DMS 273 (cell line): ENCODE measurements around the gene NCF4.

Experiments used
- DNase-seq: peaks from one replicate; lab custom pipeline; 2025; ENCODE audit not compliant: unreplicated experiment; lab: John Stamatoyannopoulos, UW

Gene NCF4

DNA sequence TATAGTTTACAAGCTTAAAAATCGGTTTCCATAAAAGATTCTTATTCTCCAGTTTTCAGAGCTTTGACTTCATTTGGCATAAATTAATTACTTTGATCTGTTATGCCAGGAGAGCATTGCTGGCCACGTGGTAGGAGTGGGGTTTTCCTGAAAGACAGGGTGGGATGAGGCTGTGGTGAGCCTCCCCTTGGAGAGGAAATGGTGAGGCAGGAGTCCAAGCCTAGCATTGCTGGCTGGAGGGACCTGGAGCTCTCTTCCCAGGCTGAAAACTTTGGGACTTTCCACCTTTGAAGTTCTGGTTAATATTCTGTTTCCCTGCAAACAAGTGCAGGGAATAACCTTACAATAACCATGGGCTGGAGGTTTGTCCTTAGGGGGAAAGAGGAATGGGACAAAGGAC lies 31.5 kb downstream of the NCF4 start:
- no peak for DNase-seq

DNA sequence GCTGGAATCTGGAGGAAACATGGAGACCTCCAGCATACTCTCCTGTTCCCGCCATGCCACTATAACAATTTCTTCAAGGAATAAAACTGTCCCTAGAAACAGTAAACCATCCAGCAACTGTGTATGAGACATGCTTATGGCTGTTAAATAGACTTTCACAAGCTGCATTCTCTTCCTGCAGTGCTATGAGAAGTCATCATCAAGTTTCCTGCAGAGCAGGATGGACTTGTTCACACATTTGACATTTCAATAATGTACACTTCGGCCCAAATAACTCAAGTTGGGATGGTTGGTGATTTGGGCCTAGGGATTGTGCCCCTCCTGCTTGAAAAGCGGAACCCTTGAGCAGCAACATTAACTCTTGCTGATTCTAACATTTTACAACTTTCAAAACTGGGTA lies 32.5 kb downstream of the NCF4 start:
- DNase-seq: no peak

DNA sequence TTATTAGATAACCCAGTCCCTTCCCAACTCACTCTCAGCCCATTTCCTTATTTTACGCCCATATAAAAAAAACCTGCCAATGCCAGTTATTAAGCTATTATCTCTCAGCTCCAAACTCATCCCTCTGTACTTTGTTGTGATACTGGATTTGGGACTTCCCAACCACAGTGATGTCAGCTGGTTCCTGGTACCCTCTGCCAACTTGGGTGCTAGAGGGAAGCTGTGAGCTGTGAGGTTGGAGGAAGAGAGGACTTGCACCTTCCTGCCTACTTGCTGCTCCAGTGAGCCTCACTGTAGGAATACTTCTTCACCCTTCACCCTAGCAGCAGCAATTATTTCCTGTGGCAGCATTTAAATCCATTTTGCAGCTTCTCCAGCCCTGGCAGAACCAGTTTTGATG lies 33.5 kb downstream of the NCF4 start:
- DNase-seq: no peak

DNA sequence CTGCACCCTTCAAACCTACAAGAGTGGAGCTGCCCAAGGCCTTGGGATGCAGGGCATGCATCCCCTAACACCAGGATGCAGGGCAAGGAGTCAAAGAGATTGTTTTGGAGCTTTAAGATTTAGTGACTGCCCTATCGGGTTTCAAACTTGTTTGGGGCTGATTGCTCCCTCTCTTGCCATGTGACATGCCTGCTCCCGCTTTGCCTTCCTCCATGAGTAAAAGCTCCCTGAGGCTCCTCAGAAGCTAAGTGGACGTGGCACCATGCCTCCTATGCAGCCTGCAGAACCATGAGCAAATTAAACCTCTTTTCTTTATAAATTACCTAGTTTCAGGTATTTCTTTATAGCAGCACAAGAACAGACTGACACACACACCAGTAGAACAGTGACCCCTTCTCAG lies 36.8 kb downstream of the NCF4 start:
- no peak for DNase-seq

DNA sequence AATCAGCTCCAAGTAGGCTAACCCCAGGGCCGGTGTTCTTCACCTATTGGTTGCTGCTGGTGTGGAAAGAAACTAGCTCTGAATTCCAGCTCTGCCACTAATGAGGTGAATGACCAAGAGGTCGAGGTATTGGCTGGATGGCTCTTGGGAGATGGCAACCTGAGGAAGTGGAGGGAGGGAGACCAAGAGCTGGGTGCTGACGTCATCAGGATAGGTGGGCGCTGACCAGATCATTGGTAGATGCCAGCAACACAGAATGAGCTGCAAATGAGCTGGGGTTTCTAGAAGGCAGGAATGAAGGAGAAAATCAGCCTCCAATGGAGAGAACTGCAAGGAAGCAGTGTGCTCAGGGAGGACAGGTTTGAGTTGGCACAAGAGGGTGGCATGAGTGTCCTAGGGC lies 37.9 kb downstream of the NCF4 start:
- DNase-seq: no peak

DNA sequence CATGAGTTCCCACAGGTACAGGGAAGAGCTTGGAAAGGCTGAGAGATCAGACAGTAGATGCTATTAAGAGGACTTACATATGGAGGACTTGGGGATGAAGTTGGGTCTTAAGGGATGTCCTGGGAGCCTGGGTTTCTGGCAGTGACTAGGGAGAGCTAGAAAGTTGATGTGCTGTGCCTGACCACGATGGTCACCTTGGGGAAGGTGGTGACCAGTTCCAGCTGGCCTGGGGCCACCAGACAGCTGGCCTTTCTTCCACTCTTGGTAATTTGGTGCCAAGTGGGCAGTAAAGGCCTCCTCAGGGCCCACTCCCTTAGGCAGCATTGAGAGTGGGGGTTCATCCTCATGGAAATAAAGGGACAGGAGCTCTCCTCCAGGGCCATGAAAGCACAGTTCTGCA lies 38.7 kb downstream of the NCF4 start:
- no peak for DNase-seq

DNA sequence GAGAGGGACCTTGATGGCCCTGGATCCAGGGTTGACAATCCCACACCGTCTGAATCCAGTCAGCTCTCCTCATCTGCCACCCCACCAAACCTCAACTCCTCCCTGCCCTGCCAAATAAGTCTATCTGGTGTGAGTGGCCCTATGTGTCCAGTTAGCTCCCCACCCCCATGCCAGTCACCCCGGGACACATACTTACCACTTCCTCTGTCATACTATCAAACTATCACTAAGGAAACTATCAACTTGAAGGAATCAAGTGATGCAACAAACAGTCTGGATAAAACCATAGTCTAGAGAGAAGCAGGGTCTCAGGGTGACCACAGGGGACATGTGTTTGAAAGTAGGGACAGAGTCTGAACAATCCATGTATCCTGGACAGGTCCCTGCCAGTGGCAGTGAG lies 39.4 kb downstream of the NCF4 start:
- no peak for DNase-seq

DNA sequence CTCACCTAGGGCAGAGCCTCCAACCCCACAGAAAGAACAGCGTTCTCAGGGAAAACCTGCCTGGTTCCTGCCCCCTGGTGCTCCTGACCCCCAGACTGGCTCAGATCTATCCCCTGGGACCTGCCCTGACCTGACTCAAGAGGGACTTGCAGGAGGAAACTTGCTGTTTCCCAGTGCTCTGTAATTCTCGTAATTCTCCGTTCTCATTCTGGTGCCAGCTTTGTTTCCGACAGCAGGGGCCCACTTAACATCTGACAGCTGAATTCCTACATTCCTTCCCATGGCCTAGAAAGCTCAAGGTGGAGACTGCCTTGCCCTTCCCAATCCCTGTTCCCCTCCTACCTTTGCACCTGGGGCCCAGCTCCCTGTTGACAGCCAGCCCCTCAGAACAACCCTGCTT lies 40.1 kb downstream of the NCF4 start:
- DNase-seq: no peak

DNA sequence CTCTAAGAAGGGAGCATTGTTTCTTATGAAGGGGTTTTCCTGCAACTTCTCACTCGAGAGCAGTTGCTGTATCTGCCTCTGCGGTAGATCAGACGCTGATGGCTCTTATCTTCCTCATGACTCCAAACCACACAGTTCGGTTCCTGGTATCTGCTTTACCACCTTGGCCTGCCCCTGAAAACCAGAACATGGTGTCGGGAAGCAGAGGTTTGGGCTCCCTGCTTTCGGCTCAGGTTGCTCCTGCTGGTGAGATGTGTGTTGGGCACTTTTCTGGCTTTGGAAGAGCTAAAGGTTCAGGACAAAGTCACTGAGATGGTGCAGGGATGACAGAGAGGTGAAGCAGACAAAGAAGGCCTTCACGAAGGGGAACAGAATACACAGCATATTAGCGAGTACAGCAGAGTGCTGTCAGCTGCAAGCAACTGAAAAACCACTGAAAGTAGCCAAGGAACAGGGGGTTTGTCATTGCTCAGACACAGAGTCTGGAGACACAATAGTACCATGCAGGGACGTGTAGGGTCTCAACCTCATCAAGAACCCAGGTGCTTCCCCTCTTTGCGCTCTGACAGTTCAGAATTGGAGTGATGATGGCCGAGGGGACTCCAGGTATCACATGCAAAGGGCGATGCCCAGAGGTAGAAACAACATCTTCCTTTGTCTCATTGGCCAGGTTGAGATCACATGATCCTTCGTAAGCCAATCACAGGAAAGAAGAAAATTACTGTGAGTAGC lies 40.8 kb downstream of the NCF4 start:
- no peak for DNase-seq

DNA sequence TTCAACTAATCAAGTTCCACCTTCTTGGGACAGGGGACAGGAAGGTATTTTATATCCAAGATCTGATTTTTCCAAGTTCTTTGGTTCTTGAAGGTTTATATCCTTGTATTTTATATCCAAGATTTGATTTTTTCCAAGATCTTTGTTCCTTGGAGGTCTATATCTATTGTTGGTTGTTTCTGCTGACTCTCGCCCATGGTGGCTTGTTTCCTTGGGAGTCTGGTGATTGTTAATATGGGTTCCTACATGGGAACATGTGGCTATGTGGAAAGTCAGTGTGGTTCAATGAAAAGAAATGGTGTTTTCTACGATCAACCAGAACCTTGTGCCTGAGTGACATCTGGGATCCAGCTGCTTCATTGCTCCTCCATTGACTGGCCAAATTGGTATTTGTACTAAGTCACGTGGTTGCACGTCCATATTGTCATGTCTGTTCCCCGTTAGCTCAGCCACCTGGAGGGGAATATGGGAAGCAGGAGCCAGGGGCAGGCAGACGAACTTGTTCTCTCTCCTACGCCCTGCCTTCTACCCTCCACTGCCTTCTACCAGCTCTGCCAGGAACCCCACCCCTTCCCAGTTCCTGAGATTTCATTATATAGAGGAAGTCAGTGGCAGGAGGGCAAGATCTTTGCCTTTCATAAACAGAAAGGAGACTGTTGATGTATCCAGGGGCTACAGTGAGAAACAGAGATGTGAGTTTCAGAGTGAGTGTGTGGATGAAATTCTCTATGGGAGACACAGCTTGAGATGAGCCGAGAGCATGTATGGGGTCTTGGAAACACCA lies 41.5 kb downstream of the NCF4 start:
- no peak for DNase-seq

DNA sequence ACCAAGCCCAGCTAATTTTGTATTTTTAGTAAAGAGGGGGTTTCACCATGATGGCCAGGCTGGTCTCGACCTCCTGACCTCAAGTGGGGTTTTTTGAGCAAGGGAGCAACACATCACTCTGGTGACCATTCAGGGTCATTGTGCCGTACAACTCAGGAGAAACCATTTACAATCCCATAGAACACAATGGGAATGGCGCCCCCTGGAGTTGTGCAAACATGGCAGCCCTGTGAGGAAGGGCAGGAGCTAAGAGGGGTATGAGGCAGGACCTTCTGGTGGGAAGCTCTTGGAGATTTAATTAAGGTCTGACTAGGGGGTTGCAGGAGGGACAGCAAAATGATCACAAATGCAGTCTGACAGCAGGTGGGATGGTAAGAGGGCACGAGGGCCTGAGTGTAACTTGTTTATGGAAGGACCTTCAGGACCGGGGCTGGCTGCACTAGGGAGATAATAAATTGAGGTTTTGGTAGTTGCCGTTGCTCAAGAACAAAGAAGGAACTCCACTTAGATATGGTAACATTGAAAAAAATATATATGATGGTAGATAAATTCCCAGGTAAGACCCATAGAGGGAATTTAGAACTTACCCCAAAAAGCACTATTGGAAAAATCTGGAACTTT lies 43.6 kb downstream of the NCF4 start:
- no peak for DNase-seq

DNA sequence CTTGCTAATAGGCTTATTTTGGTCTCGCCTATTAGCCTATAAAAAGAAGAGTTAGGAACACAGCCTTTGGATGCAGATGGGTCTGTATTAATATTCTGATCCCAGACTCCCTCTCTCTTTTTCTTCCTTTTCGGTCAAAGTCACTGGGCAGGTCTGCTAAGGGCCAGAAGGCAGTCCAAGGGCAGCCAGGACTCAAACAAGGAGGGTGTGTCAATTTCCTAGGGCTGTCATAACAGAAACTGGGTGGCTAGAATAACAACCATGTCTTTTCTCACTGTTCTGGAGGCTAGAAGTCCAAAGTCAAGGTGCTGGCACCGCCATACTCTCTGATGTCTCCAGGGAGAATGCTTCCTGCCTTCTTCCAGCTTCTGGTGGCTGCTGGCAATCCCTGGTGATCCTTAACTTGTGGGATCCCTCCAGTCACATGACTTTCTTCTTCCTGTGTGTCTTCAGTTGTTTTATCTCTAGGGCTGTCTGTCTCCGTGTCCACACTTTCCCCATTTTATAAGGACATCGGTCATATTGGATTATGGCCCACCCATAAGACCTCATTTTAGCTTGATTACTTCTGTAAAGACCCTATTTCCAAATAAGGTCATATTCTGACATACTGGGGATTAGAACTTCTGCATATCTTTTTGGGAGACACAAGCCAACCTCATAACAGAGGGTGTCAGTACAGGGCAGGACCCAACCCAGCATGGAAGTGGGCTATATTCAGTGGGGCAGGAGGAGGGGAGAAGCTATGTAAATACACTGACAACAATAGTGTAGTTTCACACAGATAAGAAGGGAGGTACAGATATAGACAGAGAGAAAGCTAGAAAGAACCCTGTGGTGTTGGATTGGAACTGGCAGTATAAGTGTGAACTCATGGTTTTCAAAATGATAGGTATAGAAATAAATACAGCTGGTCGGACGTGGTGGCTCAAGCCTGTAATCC lies 46.7 kb downstream of the NCF4 start:
- DNase-seq: no peak

DNA sequence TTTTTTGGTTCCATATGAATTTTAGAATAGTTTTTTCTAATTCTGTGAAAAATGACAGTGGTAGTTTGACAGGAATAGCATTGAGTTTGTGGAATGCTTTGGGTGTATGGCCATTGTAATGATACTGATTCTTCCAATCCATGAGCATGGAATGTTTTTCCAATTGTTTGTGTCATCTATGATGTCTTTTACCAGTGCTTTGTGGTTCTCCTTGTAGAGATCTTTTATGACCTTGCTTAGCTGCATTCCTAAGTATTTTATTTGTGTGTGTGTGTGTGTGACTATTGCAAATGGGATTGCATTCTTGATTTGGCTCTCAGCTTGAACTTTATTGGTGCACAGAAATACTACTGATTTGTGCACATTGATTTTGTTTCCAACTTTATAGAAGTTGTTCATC lies 49.7 kb downstream of the NCF4 start:
- DNase-seq: no peak

DNA sequence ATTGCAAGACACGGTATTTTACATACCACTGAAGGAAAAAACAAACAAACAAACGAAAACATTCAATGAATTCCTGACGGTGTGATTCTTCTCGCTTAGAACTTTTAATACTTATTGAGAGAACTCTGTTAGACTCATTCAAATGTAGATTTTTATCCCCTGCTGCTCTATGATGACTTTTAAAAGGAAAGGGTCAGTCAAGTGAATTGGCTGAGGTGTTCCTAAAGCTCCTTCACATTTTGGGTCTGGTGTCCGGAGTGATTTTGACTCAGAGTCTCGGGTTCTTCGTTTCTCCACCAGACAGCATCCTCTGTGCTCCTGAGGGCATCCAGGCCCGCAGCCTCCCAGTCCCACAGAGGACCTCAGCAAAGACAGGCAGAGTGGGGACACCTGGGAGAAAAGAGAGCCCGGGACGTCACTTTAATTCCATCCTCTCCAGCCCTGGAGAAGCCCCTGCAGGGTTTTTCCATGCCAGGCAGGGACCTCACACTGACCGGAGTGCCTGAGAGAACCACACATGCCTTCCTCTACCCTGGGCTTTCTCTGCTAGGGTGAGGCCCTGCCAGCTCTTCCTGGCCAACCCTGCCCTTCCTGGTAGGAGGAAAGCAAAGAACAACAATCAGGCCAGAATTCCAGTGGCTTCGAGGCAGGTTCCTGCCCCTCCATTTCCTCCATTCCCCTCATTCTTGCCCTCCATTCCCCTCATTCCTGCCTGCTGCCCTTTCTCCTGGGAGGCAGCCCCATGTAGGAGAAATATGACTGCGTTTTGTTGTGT lies 51.3 kb downstream of the NCF4 start:
- no peak for DNase-seq

DNA sequence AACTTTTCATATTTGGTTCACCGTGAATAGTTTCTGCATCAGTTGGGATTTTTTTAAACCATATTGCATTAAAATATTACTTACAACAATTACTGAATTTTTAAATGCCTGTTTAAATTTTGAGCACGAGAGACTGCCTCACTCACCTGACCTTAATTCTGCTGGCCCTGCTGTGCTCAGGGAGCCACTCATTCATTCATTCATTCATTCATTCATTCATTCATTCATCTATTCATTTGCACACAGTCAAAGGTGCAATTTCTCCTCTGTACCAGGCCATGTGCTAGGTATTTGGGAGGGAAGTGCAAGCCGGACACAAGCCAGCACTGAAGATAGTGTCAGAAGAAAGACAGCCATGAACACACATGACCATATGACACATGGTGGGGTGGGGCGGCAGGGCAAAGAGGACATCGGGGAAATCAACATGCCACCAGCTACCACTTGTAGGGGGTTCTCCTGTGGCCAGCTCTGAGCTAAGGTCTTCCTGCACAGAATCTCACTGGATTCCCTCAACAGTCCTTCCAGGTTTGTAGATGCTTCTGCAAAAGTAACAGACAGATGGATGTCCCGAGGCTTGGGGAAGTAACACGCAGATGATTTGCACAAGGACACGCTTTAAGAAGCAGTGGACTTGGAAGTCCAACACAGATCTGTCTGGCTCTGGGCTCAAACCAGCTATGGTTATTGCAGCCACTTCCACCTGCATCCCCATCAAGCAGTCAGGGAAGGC lies 52.1 kb downstream of the NCF4 start:
- no peak for DNase-seq

DNA sequence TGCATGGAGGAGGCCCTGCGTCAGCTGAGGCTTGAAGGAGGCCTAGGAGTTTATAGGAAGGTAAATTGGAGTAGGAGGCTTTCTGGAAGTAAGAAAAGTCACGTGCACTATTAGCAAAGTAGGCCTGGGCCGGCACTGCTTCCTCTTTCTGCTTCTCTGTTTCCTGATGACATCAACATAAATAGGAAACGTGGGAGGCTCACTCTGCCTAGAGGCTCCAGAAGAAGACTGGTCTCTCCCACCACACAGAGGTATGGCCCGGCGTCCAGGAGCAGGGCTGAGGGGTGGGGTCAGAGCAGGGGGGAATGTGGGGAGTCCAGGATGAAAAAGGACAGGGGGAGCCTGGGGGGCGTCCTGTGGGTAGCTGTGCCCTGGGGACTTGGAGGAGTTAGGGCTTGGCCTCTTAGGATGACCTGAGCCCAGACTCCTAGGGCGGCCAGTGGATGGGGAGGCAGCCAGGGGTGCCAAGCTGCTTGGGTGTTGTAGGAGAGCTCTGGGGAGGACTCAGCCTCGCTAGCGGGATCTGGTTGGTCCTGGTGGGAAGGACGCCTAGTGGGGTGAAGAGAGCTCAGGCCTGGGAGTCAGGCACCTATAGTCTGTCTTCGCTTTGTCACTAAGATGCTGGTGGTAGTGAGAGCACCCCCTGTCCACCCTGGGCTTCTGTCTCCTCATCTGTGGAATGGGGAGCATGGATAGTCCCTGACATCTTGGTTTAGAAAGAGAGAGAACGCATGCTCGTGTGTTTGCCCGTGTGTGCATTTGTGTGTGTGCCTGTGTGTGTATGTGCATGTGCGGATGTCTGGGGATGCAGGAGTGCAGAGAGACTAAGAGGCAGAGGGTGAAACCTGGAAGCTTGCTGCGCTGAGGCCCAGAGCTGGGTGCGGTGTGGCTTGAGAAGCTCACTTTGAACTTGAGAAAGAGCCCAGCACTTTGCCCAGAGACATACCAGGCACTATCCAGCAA lies 52.9 kb downstream of the NCF4 start, which contains the start of gene CSF2RB:
CSF2RB (plus strand) TSS at position 202 of the 963 bp plus-strand sequence. CDS start 8,580 bp downstream, outside the sequence.
- DNase-seq: no peak

DNA sequence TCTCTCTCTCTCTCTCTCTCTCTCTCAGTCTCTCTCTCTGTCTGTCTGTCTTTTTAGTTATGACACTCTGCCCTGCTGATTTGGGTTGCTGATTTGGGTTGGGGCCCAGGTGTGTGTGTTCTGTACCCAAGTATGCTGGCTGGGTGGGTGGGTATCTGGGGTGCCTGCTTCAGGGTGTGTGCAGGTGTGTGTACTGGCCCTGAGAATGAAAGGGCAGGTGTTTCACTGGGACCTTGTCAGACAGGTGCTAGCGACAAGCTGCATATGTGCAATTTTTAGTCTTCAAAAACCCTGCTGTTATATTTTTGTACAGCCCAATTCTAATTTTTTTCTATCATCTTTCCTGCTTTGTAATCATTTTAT lies 53.6 kb downstream of the NCF4 start:
- no peak for DNase-seq

DNA sequence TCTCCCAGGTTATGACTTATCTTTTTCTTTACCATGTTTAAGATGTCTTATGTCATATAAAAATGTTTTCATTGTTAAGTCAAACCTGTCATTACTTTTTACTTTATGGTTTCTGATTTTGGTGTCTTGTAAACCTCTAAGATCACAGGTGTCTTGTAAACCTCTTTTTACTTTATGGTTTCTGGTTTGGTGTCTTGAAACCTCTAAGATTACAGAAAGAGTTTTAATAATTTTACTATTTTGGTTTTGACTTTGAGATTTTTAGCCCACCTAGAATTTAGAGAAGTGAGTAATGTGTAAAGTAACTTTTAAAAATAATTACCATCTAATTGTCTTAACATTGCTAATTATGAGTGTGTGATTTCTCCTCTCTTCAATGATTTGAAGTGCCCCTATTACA lies 55.2 kb downstream of the NCF4 start:
- DNase-seq: no peak
